ENCODE measurements around the gene RAN.

Gene RAN

DNA sequence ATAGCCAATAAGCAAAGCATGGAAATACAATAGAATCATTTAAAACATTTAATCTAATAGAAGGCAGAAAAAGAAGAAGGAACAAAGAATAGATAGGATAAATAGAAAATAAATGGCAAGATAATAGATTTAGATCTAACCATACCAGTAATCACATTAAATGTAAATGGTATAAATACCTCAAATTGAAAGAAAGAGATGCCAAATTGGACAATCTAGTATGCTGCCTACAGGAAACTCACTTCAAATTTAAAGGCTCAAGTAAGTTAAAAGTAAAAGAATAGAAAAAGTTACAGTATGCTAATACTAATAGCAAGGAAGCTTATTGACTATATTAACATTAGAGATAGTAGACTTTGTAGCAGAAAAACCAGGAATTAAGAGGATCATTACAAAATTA, 40.1 kb downstream of the RAN start:
- Mint-ChIP-seq H3K4me1 (peaks cover 10% of the 10 kb centered on the region), H3K27me3 (ENCODE audit: low read depth) (peaks cover 22% of the 10 kb centered on the region), H3K27ac (no peak overlapping the region), H3K9me3 (peaks cover 20% of the 10 kb centered on the region), H3K4me3 (no peak overlapping the region), H3K36me3 (ENCODE audit: low read depth) (no peaks in the 10 kb centered on the region)
- TF ChIP-seq, protein P1, sequence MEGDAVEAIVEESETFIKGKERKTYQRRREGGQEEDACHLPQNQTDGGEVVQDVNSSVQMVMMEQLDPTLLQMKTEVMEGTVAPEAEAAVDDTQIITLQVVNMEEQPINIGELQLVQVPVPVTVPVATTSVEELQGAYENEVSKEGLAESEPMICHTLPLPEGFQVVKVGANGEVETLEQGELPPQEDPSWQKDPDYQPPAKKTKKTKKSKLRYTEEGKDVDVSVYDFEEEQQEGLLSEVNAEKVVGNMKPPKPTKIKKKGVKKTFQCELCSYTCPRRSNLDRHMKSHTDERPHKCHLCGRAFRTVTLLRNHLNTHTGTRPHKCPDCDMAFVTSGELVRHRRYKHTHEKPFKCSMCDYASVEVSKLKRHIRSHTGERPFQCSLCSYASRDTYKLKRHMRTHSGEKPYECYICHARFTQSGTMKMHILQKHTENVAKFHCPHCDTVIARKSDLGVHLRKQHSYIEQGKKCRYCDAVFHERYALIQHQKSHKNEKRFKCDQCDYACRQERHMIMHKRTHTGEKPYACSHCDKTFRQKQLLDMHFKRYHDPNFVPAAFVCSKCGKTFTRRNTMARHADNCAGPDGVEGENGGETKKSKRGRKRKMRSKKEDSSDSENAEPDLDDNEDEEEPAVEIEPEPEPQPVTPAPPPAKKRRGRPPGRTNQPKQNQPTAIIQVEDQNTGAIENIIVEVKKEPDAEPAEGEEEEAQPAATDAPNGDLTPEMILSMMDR (IDR thresholded peaks at IDR 0.05; ENCODE audit: unreplicated experiment in 3 of 3) = no peak

DNA sequence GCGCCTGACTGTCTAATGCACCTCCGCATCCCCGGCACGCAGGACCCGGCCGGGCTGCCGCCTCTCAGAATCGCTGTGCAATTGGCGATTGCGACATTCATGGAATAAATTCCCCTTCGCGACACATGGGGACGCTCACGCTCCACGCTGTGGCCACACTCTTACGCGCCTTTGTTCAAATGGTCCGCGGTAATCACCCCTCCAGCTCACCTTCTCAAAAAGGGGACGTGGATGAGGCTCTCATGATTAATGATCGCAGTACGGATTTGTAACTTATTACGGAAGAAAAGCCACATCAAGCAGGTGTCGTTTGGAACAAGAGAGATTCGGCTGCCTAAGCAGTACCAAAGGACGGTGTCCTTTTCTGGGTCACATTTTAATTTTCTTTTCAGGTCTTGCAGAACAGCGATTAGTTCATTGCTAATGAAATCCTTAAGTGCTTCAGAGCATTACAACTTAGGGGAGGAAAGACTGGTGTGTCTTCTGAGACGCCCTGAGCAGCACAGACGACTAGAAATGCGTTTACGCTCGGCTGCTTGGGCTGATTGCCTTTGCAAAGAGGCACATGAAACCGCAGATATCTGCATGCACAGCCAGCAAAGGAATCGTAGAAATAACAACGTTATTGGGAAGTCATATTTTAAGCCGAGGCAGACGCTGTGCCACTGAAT, 44.5 kb downstream of the RAN start:
- Mint-ChIP-seq H3K9me3 (peaks cover 11% of the 10 kb centered on the region), H3K36me3 (ENCODE audit: low read depth) (no peaks in the 10 kb centered on the region), H3K27ac (peak overlapping the region; percentile 17 to 68 (median 59)), H3K4me3 (peak overlapping the region; percentile 67 to 75 (median 73)), H3K27me3 (ENCODE audit: low read depth) (peaks cover 28% of the 10 kb centered on the region), H3K4me1 (peaks cover 17% of the 10 kb centered on the region)
- TF ChIP-seq, protein P1 (IDR thresholded peaks at IDR 0.05; ENCODE audit: unreplicated experiment in 3 of 3) = peak; percentile 95 to 98 (median 98)

DNA sequence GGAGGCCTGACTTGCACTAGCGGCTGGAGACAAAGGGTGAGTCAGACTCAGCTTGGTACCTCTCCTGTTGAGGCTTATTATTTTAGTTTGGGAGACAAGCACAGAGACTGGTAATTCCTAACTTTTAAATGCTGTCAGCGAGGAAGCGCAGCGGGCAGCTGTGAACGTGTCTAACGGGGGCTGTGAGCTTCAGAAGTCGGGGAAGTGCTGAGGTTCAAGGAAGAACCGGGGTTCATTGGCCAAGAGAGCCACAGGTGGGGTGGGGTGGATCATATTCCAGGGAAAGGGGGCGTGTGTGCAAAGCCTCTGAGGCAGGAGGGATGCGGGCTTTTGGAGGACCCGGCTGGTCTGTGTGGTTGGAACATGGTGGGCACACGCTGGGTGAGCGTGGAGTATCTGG, 45.7 kb downstream of the RAN start:
- Mint-ChIP-seq H3K27me3 (ENCODE audit: low read depth) (peaks cover 28% of the 10 kb centered on the region), H3K9me3 (peaks cover 2% of the 10 kb centered on the region), H3K4me3 (no peak overlapping the region), H3K36me3 (ENCODE audit: low read depth) (no peaks in the 10 kb centered on the region), H3K4me1 (peaks cover 25% of the 10 kb centered on the region), H3K27ac (no peak overlapping the region)
- TF ChIP-seq, protein P1 (IDR thresholded peaks at IDR 0.05; ENCODE audit: unreplicated experiment in 3 of 3) = no peak

DNA sequence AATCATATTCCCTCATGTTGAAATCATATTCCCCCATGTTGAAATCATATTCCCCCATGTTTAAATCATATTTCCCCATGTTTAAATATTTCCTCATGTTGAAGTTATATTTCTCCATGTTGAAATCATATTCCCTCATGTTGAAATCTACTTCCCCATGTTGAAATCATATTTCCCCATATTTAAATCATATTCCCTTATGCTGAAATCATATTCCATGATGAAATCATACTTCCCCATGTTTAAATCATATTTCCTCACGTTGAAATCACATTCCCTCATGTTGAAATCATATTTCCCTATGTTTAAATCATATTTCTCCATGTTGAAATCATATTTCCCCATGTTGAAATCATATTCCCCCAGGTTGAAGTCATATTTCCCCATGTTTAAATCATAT, 47.2 kb downstream of the RAN start:
- H3K36me3 Mint-ChIP-seq (ENCODE audit: low read depth) = no peaks in the 10 kb centered on the region
- TF ChIP-seq, protein P1 (IDR thresholded peaks at IDR 0.05; ENCODE audit: unreplicated experiment in 3 of 3) = no peak
- peaks cover 33% of the 10 kb centered on the region for H3K4me1 Mint-ChIP-seq
- H3K27ac Mint-ChIP-seq = no peak overlapping the region
- peaks cover 23% of the 10 kb centered on the region for H3K27me3 Mint-ChIP-seq (ENCODE audit: low read depth)
- H3K4me3 Mint-ChIP-seq = no peak overlapping the region
- H3K9me3 Mint-ChIP-seq = peaks cover 2% of the 10 kb centered on the region

DNA sequence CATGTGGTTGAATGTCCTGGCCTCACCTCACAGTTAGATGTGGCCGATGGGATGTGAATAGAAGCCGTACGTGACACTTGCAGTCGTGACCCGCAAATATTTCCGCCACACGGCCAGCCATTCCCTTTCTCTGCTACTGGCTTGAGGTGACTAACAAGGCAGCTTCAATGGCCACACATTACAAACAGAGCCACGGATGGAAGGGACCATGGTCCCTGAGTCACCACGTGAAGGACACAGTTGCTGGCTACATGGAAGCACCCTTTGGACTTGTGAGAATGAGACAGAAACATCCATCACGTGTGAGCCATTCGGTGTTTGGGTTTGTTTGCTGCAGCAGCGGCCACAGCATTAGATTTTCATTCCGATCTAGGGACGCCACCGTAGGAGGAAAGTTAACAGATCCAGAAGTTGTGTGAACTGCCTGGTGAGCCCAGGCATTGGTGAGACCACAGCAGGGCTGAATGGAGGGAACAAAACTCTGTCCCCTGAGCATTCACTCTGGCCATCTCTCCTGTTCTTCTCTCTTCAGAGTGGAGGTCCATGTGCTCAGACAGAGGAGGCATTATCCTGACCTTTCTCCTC, 48.3 kb downstream of the RAN start:
- TF ChIP-seq, protein P1 (IDR thresholded peaks at IDR 0.05; ENCODE audit: unreplicated experiment in 3 of 3) = no peak
- Mint-ChIP-seq H3K4me1 (peaks cover 35% of the 10 kb centered on the region), H3K36me3 (ENCODE audit: low read depth) (no peaks in the 10 kb centered on the region), H3K9me3 (peaks cover 2% of the 10 kb centered on the region), H3K27me3 (ENCODE audit: low read depth) (peaks cover 17% of the 10 kb centered on the region), H3K4me3 (no peak overlapping the region), H3K27ac (peak overlapping the region in 2 of 3 experiments; percentile 1 to 10)

Data from nephron (organoid).